NCI-H69 (cell line): ENCODE measurements around the gene TEC.

Experiments used
- DNase-seq: peaks from one replicate; lab custom pipeline; 2025; lab: John Stamatoyannopoulos, UW

The TEC gene

DNA sequence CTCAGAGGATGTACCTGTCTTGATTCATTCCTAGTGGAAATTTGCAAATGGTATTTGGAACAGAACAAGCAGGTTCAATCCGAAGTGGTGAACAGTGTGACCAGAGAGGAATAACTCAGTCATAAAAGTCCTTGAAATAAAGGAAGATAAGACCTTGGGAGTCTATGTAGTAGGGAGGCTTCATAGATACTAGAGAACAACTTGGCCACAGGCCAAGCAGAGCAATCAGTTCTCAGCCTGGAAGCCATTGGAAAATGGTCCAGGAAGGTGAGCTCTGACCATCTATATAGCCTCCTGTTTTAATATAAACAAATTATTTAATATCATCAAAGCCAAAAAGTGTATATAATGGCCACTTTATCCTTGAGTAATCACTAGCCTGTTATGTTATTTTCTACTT lies 146.9 kb downstream of the TEC start:
- peak; percentile 39 for DNase-seq

DNA sequence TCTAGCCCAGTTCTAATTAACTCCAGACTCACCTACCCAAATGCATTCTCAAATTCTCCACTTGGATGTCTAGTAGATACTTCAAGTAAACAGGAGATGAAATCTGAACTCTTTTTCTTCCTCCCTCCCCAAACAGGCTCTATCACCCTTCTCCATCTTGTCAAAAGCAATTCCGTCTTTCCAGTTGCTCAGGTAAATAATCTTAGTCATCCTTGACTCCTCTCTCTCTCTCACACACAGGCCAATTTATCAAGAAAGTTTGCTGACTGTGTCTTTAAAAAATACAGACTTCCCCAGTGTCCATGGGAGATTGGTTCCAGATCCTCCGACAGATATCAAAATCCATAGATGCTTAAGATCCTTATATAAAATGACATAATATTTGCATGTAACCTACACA lies 148.5 kb downstream of the TEC start:
- DNase-seq: no peak

DNA sequence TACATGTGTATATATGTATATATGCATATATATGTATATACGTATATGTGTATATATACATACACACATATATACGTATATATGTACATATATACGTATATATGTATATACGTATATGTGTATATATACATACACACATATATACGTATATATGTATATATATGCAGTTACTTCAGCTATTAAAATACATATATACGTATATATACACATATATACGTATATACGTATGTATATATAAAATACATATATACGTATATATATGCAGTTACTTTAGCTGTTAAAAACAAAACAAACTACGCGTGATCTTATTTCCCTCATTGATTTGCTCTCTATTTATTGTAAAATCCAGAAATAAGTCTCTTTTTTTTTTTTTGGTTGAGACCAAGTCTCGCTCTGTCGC lies 149.5 kb downstream of the TEC start:
- no peak for DNase-seq

DNA sequence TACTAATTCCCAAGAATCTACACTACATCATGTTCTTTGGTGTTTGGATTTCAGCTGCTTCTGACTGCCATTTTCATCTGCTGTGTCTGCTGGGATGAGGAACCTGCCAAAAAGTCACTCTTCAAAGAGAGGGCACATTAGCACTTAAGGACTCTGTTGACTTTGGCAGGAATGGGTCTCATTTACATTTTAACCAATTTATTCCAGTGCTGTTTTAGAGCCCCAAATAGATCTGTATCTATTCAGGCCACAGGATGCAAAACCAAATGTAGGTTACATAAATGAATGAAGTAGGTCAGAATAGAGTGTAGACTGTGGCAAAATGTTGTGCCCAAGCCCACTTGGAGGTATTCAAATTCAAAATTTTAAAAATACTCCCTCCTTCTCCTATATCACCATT lies 150.0 kb downstream of the TEC start:
- peak; percentile 2 for DNase-seq

DNA sequence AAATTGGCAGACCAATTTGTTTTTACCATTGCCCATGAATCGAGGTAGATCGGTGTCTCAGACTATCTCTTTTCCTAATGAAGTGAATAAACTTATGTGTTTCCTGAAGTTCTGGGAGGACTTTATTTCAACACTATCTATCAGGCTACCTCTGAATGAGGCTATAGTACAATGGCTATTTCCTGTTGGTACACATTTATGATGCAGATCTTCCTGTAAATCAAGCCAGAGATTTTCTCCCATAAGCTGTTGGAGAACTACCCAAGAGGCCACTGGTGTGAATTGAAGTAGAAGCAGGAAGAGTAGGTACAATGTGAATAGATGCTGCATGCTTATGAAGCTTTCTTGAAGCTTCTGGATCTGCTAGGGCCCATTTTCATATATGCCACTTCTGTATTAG lies 151.6 kb downstream of the TEC start:
- no peak for DNase-seq

DNA sequence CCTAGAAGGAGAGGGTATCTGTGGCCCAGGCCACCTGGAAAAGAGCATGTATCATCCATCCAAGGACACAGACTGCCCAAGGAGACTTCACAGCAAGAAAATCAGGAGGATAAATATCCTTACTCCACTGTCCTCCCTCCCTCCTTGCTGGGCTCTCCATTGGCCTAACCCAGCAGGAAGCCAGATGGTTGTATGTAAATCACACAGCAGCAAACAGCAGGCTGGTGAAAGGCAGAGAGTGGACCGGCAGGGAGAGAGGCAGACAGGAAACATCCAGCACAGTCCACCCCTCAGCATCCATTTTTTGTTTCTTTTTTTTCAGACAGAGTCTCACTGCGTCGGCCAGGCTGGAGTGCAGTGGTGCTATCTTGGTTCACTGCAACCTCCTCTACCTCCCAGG lies 153.1 kb downstream of the TEC start:
- DNase-seq: peak; percentile 2

DNA sequence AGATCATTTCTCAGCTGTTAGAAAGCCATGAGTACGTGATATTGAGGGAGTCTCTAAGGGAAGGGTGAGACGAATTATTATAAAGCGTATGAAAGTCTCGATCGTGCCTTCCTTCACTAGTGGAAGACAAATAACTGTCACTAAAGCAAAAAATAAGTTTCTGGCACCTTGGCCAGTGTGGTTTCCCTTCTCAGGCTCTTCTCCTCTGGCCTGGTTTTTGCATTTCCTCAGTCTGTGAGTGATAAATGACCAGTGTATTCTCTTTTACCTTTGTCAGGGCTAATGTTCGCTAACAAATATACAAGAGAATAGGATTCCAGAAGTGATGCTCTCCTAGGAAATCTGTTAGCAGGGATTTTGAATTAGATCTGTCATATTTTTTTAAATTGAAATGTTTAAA lies 155.2 kb downstream of the TEC start:
- no peak for DNase-seq

DNA sequence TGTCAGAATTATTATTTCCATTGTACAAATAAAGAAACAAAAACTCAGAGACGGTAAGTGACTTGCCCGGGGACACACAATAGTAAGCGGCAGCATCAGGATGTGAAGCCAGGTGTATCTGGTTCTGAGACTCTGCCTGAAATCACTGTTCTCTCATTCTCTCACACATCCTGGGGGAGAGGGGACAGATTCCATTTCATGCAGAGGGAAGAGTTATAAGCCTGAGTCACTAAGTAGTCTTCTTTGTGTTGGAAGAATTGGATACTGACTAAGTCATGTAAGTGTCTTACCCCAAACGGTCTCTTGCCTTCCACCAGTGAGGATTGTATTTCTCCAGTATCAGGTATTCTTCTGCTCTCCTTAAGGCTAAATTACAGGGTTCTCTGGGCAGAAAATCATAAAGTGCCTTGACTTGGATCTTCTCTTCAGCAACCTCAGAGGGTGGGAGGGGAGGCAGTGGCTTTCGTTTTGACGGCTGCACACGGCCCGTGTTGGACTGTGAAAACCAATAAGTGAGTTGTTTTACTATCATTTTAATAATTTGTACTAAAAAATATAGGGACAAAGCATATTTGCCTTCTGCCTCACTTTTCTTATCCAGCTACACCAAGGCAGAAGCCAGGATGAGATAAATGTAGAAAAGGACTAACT lies 157.5 kb downstream of the TEC start:
- no peak for DNase-seq

DNA sequence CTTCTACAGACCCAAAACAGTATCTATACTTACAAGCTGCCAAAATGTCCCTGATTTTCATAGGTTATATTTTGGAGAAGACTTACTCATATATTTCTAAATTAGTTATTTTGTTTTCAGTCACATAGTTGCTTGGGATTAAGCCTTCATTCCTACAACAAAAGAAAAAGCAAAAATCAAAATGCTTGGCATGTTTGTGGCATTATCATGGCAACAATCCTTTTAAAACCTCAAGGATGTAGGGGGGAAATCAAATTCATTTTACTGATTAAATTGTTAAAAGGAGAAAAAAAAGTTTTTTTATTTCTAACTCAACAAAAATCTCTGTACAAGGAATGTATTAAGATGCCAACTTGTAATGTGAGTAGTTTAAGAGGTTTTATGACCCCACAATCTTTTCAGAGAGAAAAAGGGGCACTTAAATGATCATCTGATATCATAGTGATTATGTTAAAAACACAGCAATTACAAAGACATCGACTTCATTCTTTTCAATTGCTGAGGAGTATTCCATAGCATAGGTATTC lies 159.1 kb downstream of the TEC start:
- DNase-seq: no peak

DNA sequence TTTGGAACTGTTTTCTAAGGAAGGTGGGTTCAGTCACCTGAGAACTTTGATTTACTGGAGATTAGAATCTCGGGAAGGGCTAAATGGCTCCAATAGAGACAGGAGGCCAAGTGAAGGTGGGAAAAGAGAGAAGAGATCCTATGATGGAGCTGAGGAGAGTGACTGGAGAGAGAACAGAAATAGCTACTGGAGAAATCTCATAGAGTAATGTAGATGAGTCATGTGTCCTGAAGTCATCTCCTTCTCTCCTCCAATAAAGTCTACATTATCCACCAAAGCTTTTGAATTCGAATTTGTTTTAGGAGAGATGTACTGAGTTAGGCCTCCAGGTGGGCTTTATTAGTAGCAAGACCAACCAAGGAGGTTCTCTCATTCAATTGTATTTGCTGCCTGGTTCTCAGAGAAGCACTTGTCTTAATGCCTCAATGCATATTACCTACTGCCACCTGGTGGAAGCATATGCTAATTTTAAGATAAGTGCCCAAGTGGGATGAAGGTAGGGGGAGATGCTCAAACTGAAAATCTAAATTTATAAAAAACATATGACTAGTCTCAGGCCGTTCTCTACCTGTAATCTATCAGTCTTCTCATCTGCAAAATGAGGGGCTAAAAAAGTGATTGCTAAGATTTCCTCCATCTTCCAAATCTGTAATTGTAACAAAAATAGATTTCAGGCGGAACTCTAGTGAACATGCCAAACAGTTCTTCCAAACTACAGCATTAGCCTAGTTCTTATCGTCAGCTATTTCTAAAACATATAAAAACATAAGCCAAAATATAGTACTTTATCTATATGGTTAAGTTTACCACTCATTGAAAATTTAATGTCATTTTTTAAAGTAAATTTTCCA lies 160.0 kb downstream of the TEC start:
- DNase-seq: peak; percentile 68

DNA sequence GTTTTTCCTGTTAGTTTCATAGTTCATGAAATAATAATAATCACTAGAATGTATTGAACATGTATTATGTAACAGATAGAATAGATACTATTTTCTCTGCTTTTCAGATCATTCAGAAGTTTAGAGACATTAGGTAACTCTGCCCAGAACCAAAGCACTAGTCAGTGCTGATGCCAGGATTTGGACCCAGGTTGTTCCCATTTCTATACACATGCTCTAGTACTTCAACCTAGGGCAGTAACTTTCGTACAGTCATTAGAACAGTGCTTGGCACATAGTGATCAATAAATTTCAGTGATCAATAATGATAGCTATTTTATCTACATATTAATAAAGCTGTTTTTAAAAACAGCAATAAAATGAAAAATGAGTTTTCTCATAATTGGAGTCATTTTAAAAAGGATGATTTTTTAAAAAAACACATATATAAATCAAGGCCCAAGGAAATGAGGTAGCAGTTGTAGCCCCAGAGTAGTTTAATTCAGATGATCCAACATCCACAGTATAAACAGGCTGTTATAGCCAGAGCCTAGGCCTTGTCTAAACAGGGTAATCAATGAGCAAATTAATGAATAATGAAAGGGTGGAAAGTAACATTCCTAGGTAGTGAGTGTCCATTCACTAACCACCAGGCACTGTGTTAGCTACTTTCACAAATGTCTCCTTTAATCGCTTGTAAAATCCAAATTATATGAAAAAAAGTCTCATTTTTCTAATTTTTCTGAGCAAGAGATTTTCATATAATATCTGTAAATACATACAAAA lies 161.1 kb downstream of the TEC start:
- DNase-seq: no peak

DNA sequence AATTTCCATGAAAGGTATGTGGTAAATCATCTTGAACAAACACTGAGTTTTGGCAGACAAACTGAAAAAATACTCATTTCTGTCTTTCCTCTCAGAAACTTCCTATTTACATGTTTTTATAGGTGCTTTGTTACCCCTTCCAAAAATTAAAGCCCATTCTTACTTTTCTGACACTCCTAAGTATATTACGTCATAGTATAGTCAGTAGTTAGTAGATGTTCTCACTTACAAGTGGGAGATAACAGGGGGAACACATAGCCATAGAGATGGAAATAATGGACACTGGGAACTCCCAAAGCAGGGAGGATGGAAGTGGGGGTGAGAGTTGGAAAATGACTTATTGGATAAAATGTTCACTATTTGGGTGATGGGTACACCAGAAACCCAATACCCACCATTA lies 164.4 kb downstream of the TEC start:
- no peak for DNase-seq

DNA sequence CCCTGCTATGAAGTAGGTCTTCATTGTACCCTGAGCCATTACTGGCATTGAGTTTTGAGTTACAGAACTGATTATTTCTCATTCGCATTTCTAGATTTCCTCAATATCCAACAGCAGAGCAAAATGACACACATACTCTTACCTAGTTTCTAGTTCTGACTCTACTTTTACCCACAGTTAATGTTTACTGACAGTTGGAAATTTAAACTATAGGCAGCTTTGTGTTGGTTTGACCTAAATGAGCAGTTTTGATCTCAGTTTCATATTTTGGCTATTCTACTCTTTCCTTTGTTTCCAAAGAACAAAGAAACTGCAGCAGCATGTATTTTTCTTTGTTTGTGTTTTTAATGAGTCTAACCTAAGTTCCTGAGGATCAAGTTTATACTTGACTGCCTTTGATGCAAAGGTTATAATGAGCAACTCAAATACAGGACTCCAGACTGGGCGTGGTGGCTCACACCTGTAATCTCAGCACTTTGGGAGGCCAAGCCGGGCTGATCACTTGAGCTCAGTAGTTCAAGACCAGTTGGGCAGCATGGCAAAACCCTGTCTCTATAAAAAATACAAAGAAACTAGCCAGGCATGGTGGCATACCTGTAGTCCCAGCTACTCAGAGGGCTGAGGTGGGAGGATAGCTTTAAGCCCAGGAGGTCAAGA lies 166.0 kb downstream of the TEC start:
- DNase-seq: no peak

DNA sequence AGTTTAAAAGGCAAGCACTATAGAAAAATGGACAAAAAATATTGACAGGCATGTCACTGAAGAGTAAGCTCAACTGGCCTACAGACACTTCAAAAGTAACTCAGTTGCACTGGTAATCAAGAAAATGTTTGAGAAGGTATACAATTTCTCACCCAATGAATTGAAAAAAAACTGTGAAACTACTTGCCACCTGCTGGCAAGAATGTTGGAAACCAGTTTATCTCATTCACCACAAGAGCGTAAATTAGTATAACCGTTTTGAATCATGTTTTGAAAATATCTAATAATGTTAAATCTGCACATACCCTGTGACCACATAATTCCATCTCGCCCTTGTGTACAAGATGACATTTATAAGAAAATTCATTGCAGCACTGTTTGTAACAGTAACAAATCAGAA lies 167.3 kb downstream of the TEC start:
- no peak for DNase-seq

DNA sequence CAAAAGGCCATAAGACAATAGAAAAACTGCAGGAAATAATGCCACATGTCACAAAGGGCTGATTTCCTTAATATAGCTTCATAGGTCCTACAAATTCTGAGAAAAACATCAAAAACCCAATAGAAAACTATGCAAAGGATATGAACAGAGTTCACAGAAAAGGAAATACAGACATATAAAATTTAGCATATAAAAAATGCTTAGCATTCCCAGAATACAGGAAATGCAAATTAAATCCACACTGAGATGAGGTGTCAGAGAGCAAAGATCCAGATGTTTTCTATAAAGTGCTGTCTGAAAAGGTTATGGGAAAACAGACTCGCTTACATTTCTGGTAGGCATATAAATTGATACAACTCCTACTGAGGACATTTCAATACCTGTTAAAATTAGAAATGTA lies 169.4 kb downstream of the TEC start:
- no peak for DNase-seq

DNA sequence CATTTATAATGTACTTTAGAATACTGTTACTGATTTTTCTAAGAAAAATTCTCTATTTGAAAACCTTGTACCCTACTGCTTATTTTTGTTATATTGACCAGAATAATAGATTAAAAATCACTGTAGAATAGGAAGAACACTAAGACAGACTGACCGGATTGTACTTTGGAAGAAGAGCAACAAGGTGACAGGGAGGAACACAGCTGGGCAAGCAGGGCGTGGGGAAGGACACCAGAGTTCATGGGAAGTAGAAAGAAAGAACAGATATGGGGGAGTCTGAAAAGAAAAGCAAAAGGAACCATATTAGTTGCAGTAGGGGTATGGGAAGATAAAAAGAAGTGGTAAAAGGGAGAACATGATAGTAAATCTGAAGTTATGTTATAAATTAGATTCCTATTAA lies 174.2 kb downstream of the TEC start:
- DNase-seq: no peak

DNA sequence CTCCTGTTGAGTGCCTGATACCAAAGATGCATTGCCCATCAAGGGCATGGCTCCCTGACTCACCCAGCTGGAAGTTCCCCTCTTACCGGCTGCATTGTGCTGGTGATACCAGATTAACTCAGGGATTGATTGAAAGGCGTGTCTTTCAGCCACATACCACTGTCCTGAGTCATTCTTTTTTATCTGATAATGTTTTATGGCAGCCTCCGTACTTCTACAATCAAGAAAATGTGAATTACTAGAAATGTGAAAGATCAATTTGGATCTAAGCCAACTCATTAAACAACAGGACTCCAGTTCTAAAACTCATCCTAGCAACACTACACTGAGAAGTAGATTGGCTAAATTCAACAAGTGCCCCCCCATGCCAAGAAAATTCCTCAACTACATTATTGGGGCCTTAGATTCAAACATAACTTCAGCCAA lies 175.6 kb downstream of the TEC start:
- DNase-seq: no peak

DNA sequence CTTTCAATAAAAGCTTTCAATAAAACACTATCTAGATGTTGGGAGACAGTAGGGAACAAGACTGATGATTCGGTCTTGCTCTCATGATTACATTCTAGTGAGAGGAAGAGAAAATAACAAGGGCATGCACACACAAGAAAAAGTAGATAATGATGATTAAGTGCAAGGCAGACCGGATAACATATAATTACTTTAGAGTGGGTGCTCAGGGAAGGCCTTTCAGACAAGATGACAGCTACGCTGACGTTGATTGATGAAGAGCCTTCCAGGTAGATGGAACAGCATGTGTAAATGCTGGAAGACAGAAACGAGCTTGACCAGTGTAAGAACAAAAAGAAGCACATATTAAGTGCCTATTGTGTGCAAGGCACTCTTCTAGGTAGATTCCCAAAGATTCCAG lies 179.0 kb downstream of the TEC start:
- DNase-seq: peak; percentile 58

DNA sequence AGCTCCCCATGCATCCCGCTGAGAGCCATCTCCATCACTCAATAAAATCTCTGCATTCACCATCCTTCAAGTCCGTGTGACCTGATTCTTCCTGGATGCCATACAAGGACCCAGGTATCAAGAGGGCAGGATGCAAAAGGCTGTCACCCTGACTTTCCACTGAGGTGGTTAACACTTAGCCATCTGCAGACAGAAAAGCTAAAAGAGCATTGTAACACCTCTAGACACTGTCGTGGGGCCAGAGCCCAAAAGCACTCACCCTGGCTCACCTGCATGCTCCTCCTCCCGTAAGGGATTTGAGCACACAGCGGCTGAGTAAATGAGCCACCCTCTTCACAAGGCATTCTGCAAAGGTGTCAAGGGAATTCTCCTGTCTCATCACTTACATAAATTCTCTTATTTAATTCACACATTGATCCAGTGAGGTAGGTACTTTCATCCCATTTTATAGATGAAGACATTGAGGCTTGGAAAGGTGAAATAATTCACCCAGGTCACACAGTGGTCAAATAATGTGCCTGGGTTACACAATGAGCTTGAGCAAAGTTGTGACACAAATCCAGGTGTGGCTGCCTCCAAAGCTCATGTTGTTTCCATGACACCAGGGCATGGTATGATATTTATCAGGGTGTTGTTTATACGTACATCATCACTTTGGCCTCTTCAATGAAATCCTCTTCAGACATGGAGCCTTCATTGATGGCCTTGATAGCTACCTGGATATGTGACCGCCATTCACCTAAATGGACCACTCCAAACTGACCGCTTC lies 183.6 kb downstream of the TEC start:
- no peak for DNase-seq
